ENCODE results near the gene PCK2. TPM values are rescaled to one million over a fixed set of nuclear protein-coding genes. Genes with fewer than 3 reads are reported as not detected.
"Not testable (repeated sequence)": the region's sequence is repeated elsewhere in the genome, so short reads cannot be mapped to it uniquely, and the experiment has no call there.

PCK2 gene
- polyA plus RNA-seq, 6 donors from 2014 or later: 26.5 to 48.0 (median 36.8) TPM

GRCh38 chr14:24098229-24098926 is 4.3 kb downstream of the PCK2 start:
- Mint-ChIP-seq H3K27me3 (no peaks in the 10 kb centered on the region), H3K4me3 (peak overlapping the region in 1 of 8 donors; percentile 61), H3K9me3 (no peaks in the 10 kb centered on the region), H3K27ac (peak overlapping the region in 2 of 6 donors; percentile 65 to 78), H3K4me1 (peaks cover 24 to 35% (median 32%) of the 10 kb centered on the region in 3 donors), H3K36me3 (peaks cover 0 to 22% of the 10 kb centered on the region in 2 donors)
- ATAC-seq (ENCODE audit: low read depth in 2 of 2) (no peak), DNase-seq (no peak)

- no peak overlapping the region for H3K27ac Mint-ChIP-seq
Observed at GRCh38 chr14:24098927-24099813, 5.1 kb downstream of the PCK2 start.

GRCh38 chr14:24100197-24100981 is 6.3 kb downstream of the PCK2 start:
- H3K4me1 Mint-ChIP-seq: peaks cover 14 to 21% (median 20%) of the 10 kb centered on the region in 3 donors
- H3K27ac Mint-ChIP-seq: peak overlapping the region in 1 of 6 donors; percentile 30
- DNase-seq: no peak
- H3K27me3 Mint-ChIP-seq: no peaks in the 10 kb centered on the region
- H3K4me3 Mint-ChIP-seq: no peak overlapping the region
- ATAC-seq (ENCODE audit: low read depth in 2 of 2): no peak
- peaks cover 0 to 2% (median 0%) of the 10 kb centered on the region in 7 donors for H3K9me3 Mint-ChIP-seq
- H3K36me3 Mint-ChIP-seq: peaks cover 14 to 31% of the 10 kb centered on the region in 2 donors

More at GRCh38 chr14:24098927-24099813, 5.1 kb downstream of the PCK2 start:
- peaks cover 20 to 31% (median 27%) of the 10 kb centered on the region in 3 donors for H3K4me1 Mint-ChIP-seq
- DNase-seq (no peak), ATAC-seq (ENCODE audit: low read depth in 2 of 2) (no peak)
- H3K4me3 Mint-ChIP-seq: peak overlapping the region in 2 of 8 donors; percentile 56 to 61
- H3K9me3 Mint-ChIP-seq: no peaks in the 10 kb centered on the region
- no peaks in the 10 kb centered on the region for H3K27me3 Mint-ChIP-seq
- H3K36me3 Mint-ChIP-seq: peaks cover 6 to 29% of the 10 kb centered on the region in 2 donors

GRCh38 chr14:24100982-24101494 is 6.9 kb downstream of the PCK2 start:
- peak overlapping the region in 1 of 8 donors; percentile 29 for H3K4me3 Mint-ChIP-seq
- H3K4me1 Mint-ChIP-seq: peaks cover 10 to 15% (median 14%) of the 10 kb centered on the region in 3 donors
- peaks cover 0 to 2% (median 0%) of the 10 kb centered on the region in 7 donors for H3K9me3 Mint-ChIP-seq
- H3K27ac Mint-ChIP-seq: peak overlapping the region in 1 of 6 donors; percentile 47
- DNase-seq (no peak), ATAC-seq (ENCODE audit: low read depth in 2 of 2) (no peak)
- H3K36me3 Mint-ChIP-seq: peaks cover 14 to 31% of the 10 kb centered on the region in 2 donors
- no peaks in the 10 kb centered on the region for H3K27me3 Mint-ChIP-seq

GRCh38 chr14:24102357-24103048 is 8.4 kb downstream of the PCK2 start:
- Mint-ChIP-seq H3K4me1 (peaks cover 4 to 6% (median 6%) of the 10 kb centered on the region in 3 donors), H3K27me3 (no peaks in the 10 kb centered on the region), H3K9me3 (peaks cover 0 to 2% (median 0%) of the 10 kb centered on the region in 7 donors), H3K27ac (peak overlapping the region in 2 of 6 donors; percentile 7 to 78), H3K4me3 (no peak overlapping the region), H3K36me3 (peaks cover 14 to 31% of the 10 kb centered on the region in 2 donors)
- ATAC-seq (ENCODE audit: low read depth in 2 of 2): no peak
- no peak for DNase-seq

- Mint-ChIP-seq H3K4me3 (no peak overlapping the region), H3K27me3 (no peaks in the 10 kb centered on the region), H3K27ac (peak overlapping the region in 2 of 6 donors; percentile 33 to 47), H3K9me3 (peaks cover 0 to 2% (median 0%) of the 10 kb centered on the region in 7 donors), H3K4me1 (peaks cover 4 to 9% (median 8%) of the 10 kb centered on the region in 3 donors), H3K36me3 (peaks cover 14 to 31% of the 10 kb centered on the region in 2 donors)
- ATAC-seq (ENCODE audit: low read depth in 2 of 2) (no peak), DNase-seq (no peak)
Observed at GRCh38 chr14:24103451-24103850, 9.3 kb downstream of the PCK2 start.

GRCh38 chr14:24105609-24106239 is 11.6 kb downstream of the PCK2 start:
- peak overlapping the region in 2 of 6 donors; percentile 12 to 78 for H3K27ac Mint-ChIP-seq
- H3K4me3 Mint-ChIP-seq: not testable (repeated sequence)

GRCh38 chr14:24106672-24107271 is 12.7 kb downstream of the PCK2 start:
- no peak overlapping the region for H3K27ac Mint-ChIP-seq
- no peak for ATAC-seq (ENCODE audit: low read depth in 2 of 2)

More at GRCh38 chr14:24105609-24106239, 11.6 kb downstream of the PCK2 start:
- not testable (repeated sequence) for H3K9me3 Mint-ChIP-seq; DNase-seq; H3K27me3 Mint-ChIP-seq; ATAC-seq (ENCODE audit: low read depth in 2 of 2)
- Mint-ChIP-seq H3K4me1 (peaks cover 10 to 14% (median 10%) of the 10 kb centered on the region in 3 donors), H3K36me3 (peaks cover 14 to 23% of the 10 kb centered on the region in 2 donors)

GRCh38 chr14:24108336-24108874 is 14.3 kb downstream of the PCK2 start:
- H3K4me1 Mint-ChIP-seq: peaks cover 7 to 18% (median 10%) of the 10 kb centered on the region in 3 donors
- H3K27me3 Mint-ChIP-seq: no peaks in the 10 kb centered on the region
- ATAC-seq (ENCODE audit: low read depth in 2 of 2) (no peak), DNase-seq (no peak)
- H3K27ac Mint-ChIP-seq: peak overlapping the region; percentile 81 to 94 (median 92)
- peaks cover 0 to 2% (median 0%) of the 10 kb centered on the region in 7 donors for H3K9me3 Mint-ChIP-seq
- H3K36me3 Mint-ChIP-seq: peaks cover 14% of the 10 kb centered on the region in 2 donors
- peak overlapping the region in 3 of 8 donors; percentile 56 to 72 (median 57) for H3K4me3 Mint-ChIP-seq

More at GRCh38 chr14:24106672-24107271, 12.7 kb downstream of the PCK2 start:
- no peaks in the 10 kb centered on the region for H3K27me3 Mint-ChIP-seq
- DNase-seq: no peak
- H3K4me1 Mint-ChIP-seq: peaks cover 10 to 14% (median 10%) of the 10 kb centered on the region in 3 donors
- no peak overlapping the region for H3K4me3 Mint-ChIP-seq
- peaks cover 0 to 2% (median 0%) of the 10 kb centered on the region in 7 donors for H3K9me3 Mint-ChIP-seq
- H3K36me3 Mint-ChIP-seq: peaks cover 14 to 23% of the 10 kb centered on the region in 2 donors

- peaks cover 8 to 20% (median 13%) of the 10 kb centered on the region in 3 donors for H3K4me1 Mint-ChIP-seq
- H3K9me3 Mint-ChIP-seq: no peaks in the 10 kb centered on the region
- no peak overlapping the region for H3K27ac Mint-ChIP-seq
- H3K27me3 Mint-ChIP-seq: no peaks in the 10 kb centered on the region
- DNase-seq: no peak
- peaks cover 0 to 2% of the 10 kb centered on the region in 2 donors for H3K36me3 Mint-ChIP-seq
- no peak for ATAC-seq (ENCODE audit: low read depth in 2 of 2)
- no peak overlapping the region for H3K4me3 Mint-ChIP-seq
Observed at GRCh38 chr14:24110060-24110459, 15.9 kb downstream of the PCK2 start.

- DNase-seq (no peak), ATAC-seq (ENCODE audit: low read depth in 2 of 2) (no peak)
- Mint-ChIP-seq H3K27ac (no peak overlapping the region), H3K36me3 (no peaks in the 10 kb centered on the region), H3K27me3 (no peaks in the 10 kb centered on the region), H3K4me1 (peaks cover 13 to 24% (median 17%) of the 10 kb centered on the region in 3 donors), H3K4me3 (peak overlapping the region in 1 of 8 donors; percentile 46), H3K9me3 (no peaks in the 10 kb centered on the region)
Observed at GRCh38 chr14:24110523-24110922, 16.4 kb downstream of the PCK2 start.

Measured in naive B cell (primary cell).